Stimulated activated CD4-positive, alpha-beta T cell treated with anti-CD3 and anti-CD28 coated beads, Interleukin-4, amount 100 ng/mL, for 1 hour (primary cell): ENCODE measurements around the gene GAST.

ENCODE experiments used
- DNase-seq: peaks from one replicate; pipeline ENCODE4 v3.0.0-alpha.2; 2020

GAST gene

GRCh38 chr17:41750862-41751261 lies 38.7 kb downstream of the GAST start:
- DNase-seq = no peak

DNA sequence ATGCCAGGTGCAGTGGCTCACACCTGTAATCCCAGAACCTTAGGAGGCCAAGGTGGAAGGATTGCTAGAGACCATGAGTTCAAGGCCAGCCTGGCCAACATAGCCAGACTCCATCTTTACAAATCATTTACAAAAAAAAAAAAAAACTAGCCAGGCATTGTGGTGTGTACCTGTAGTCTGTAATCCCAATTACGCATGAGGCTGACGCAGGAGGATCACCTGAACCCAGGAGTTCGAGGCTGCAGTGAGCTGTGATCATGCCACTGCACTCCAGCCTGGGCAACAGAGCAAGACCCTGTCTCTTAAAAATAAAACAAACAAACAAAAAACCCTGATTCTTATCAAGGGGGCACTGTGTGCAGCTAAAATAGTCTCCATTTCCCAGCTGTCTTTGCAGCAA lies 39.2 kb downstream of the GAST start:
- DNase-seq = no peak

- no peak for DNase-seq
Observed at GRCh38 chr17:41754066-41754465, 41.9 kb downstream of the GAST start.

DNA sequence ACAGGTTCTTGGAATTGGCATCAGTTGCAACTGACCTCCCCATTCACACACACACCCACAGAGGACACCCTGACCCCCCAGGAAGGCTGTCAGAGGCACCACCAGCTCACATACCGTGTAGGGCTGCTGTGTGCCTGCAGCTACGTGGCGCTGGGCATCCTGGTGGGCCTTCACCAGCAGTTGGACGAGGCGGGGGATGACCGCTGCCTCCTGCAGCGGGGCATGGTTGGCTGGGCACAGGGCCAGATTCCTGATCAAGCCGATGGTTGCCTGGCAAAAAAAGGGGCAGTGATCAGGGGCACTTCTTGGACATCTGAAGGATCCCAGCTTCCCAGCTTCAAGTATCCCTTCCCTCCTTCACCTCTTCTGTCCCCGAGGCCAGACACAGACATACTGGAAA lies 46.5 kb downstream of the GAST start:
- no peak for DNase-seq

DNA sequence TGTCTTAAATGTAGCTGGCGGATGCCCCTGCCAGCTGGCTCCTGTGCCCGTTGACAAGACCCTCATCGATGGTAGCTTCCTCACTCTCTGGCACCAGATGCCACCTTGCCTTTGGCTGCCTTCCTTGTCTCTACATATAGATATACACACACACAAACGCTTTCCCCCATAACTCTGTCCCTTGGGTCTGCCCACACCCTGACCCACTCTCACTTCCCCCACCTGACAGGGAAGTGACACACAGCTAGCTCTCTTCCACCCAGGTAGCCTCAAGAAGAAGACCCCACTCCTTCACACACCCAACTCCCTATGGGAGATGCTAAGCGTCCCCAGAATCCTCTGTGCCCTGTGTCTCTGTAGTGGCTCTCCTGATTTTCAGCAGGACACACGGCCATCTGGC lies 48.7 kb downstream of the GAST start:
- no peak for DNase-seq

DNA sequence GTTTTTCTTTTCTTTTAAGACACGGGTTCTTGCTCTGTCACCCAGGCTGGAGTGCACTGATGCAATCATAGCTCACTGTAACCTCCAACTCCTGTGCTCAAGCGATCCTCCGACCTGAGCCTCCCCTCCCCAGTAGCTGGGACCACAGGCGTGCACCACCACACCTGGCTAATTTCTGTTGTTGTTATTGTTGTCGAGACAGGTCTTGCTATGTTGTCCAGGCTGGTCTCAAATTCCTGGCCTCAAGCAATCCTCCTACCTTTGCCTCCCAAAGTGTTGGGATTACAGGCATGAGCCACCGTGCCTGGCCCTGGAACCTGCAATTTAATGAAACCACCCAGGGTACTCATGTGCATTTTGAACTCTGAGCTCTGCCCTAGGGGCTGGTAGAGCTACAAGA lies 50.3 kb downstream of the GAST start:
- DNase-seq = no peak

GRCh38 chr17:41762841-41763240 lies 50.7 kb downstream of the GAST start:
- DNase-seq = no peak

- no peak for DNase-seq
Observed at GRCh38 chr17:41763327-41763726, 51.2 kb downstream of the GAST start.
